Esophagus squamous epithelium (tissue), 4 donors: Measurements from ENCODE around the gene DNAJC12.

Experiments used
- CTCF ChIP-seq, 6 experiments: fragments of 450-650 bp in 4 of 6; fragments of 200-600 bp in 2 of 6; sonication (generic) in 2 of 6; IDR thresholded peaks; one replicate each; pipeline ENCODE4 v1.5.1; 2016 to 2019; ENCODE audit warnings: antibody characterized with exemption in 6 of 6, mild to moderate bottlenecking in 4 of 6, moderate library complexity in 4 of 6
- POLR2A ChIP-seq, 4 donors: fragments of 450-650 bp; IDR thresholded peaks; one replicate each; pipeline ENCODE4 v1.6.1; 2017; ENCODE audit warnings: antibody characterized with exemption in 4 of 4, mild to moderate bottlenecking in 4 of 4, moderate library complexity in 3 of 4

GRCh38 chr10:67858971-67859370 lies 21.0 kb upstream of the DNAJC12 start:
- no peak for TF ChIP-seq CTCF (IDR thresholded peaks at IDR 0.05)
- no peak for TF ChIP-seq POLR2A (IDR thresholded peaks at IDR 0.05)
